ENCODE results near the gene SLC44A5. TPM values are rescaled to one million over a fixed set of nuclear protein-coding genes. Genes with fewer than 3 reads are reported as not detected.

Gene SLC44A5
- total RNA-seq, 1 experiment from 2014 or later, result 4.5 TPM

DNA sequence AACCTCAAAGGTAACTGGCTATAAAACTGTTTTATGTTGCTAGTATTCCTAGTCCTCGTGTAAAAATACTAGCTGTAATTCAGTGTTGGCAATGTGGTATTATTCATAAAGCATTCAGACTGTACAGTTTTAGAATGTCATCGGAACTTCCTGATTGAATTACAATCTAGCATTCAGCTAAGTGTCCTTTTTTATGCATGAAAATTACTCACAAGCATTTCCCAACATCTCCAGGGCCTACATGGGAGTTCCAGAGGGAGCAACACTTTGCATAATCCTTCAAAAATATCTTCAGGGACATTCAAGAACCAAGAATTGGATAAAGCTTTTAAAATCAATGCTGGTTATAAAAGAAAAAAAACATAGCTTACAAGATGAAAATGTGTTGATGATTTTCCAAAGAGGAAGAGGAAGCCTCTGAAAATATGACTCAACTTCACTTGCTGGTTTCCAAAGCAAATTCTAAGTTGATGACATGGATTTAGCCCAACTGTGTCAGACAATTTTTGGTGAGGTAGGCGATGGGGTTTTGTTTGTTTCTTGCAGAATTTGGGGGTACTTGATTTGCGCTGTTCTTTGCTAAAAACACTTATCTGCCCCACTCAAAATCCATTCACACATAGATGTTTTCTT, 137.8 kb downstream of the SLC44A5 start:
- no peak overlapping the region for H3K4me3 ChIP-seq (ENCODE audit: insufficient read depth, low read depth, low read length)
- DNase-seq, result no peak
- no peaks in the 10 kb centered on the region for H3K36me3 ChIP-seq (replicated peaks; ENCODE audit: control insufficient read depth, insufficient read depth, low read length)
- no peaks in the 10 kb centered on the region for H3K27me3 ChIP-seq (ENCODE audit: control insufficient read depth, insufficient read depth, low read length)

DNA sequence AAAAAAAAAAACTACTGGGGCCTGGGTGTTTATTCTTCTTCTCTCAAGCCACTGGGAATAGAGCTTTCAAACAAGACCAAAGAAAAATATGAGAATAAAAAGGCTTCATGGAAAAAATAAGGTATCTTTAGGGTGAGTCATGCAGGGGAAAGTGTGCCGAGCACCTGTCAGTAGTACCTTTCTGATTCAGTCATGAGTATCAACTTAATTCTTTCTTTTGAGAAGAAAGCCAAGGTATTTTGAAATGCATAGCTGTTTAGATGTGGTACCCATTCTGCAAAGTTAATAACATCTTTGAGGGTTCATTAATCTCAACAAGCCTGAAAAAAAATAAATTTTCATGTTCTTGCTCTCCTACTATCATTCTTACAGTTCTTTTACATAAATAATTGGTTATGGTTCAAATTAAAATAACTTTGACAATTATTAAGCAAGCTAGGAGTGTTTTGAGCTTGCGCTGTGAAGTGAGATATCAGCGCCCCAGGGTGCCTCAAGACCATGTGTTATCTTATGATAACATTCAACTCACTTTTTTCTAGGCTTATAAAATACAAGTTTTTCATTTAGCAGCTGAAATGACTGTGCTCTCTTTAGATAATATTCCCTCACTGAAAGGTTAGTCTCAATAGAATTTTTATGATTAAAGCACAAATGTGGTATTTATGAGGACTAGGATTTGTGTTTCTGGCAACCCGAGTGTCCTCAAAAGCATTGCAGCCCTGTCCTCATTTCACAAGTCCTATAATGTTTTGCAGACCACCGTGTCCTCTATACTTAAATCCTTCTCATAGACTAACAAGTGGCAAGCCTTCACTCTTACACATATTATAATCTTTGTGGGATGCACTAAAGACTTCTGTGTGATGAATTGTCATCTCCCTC, 138.6 kb downstream of the SLC44A5 start:
- Histone ChIP-seq H3K4me3 (ENCODE audit: insufficient read depth, low read depth, low read length) (no peak overlapping the region), H3K36me3 (replicated peaks; ENCODE audit: control insufficient read depth, insufficient read depth, low read length) (no peaks in the 10 kb centered on the region), H3K27me3 (ENCODE audit: control insufficient read depth, insufficient read depth, low read length) (no peaks in the 10 kb centered on the region)
- no peak for DNase-seq

- H3K36me3 ChIP-seq (replicated peaks; ENCODE audit: control insufficient read depth, insufficient read depth, low read length), result no peaks in the 10 kb centered on the region
- no peak overlapping the region for H3K4me3 ChIP-seq (ENCODE audit: insufficient read depth, low read depth, low read length)
- H3K27me3 ChIP-seq (ENCODE audit: control insufficient read depth, insufficient read depth, low read length), result no peaks in the 10 kb centered on the region
- no peak for DNase-seq
Measured at GRCh38 chr1:75471252-75471651, 139.7 kb downstream of the SLC44A5 start.

GRCh38 chr1:75470448-75470847, 140.5 kb downstream of the SLC44A5 start:
- DNase-seq, result no peak
- H3K36me3 ChIP-seq (replicated peaks; ENCODE audit: control insufficient read depth, insufficient read depth, low read length), result no peaks in the 10 kb centered on the region
- H3K4me3 ChIP-seq (ENCODE audit: insufficient read depth, low read depth, low read length), result no peak overlapping the region
- H3K27me3 ChIP-seq (ENCODE audit: control insufficient read depth, insufficient read depth, low read length), result no peaks in the 10 kb centered on the region

DNA sequence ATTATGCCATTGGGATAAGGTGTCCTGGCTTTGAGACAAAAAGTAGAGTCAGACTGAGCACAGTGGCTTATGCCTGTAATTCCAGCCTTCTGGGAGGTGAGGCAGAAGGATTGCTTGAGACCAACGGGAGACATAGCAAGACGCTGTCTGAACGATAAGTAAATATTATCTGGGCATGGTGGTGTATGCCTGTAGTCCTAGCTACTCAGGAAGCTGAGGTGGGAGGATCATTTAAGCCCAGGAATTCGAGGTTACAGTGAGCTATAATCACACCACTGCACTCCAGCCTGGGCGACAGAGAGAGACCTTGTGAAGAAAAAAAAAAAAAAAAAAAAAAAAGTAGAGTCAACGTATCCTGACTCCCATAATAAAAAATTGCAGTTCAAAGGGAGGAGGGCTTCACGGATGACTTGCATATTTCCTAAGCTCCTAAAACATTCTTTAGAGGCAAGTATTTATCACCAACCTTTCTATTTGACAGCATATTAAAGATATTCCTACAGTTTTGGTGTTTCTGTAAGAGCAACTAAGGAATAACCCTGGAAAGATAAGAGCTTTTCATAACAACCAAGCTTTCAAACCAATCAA, 141.2 kb downstream of the SLC44A5 start:
- DNase-seq, result no peak
- H3K27me3 ChIP-seq (ENCODE audit: control insufficient read depth, insufficient read depth, low read length), result no peaks in the 10 kb centered on the region
- H3K4me3 ChIP-seq (ENCODE audit: insufficient read depth, low read depth, low read length), result no peak overlapping the region
- H3K36me3 ChIP-seq (replicated peaks; ENCODE audit: control insufficient read depth, insufficient read depth, low read length), result no peaks in the 10 kb centered on the region

- Histone ChIP-seq H3K27me3 (ENCODE audit: control insufficient read depth, insufficient read depth, low read length) (no peaks in the 10 kb centered on the region), H3K4me3 (ENCODE audit: insufficient read depth, low read depth, low read length) (no peak overlapping the region), H3K36me3 (replicated peaks; ENCODE audit: control insufficient read depth, insufficient read depth, low read length) (no peaks in the 10 kb centered on the region)
- no peak for DNase-seq
Measured at GRCh38 chr1:75461808-75462325, 149.0 kb downstream of the SLC44A5 start.

GRCh38 chr1:75449998-75450397, 160.9 kb downstream of the SLC44A5 start:
- Histone ChIP-seq H3K36me3 (replicated peaks; ENCODE audit: control insufficient read depth, insufficient read depth, low read length) (no peaks in the 10 kb centered on the region), H3K4me3 (ENCODE audit: insufficient read depth, low read depth, low read length) (no peak overlapping the region), H3K27me3 (ENCODE audit: control insufficient read depth, insufficient read depth, low read length) (no peaks in the 10 kb centered on the region)
- no peak for DNase-seq

- Histone ChIP-seq H3K27me3 (ENCODE audit: control insufficient read depth, insufficient read depth, low read length) (no peaks in the 10 kb centered on the region), H3K36me3 (replicated peaks; ENCODE audit: control insufficient read depth, insufficient read depth, low read length) (no peaks in the 10 kb centered on the region), H3K4me3 (ENCODE audit: insufficient read depth, low read depth, low read length) (no peak overlapping the region)
- no peak for DNase-seq
Measured at GRCh38 chr1:75444220-75444619, 166.7 kb downstream of the SLC44A5 start.

GRCh38 chr1:75440274-75440673, 170.6 kb downstream of the SLC44A5 start:
- Histone ChIP-seq H3K27me3 (ENCODE audit: control insufficient read depth, insufficient read depth, low read length) (no peaks in the 10 kb centered on the region), H3K36me3 (replicated peaks; ENCODE audit: control insufficient read depth, insufficient read depth, low read length) (no peaks in the 10 kb centered on the region)
- no peak for DNase-seq

DNA sequence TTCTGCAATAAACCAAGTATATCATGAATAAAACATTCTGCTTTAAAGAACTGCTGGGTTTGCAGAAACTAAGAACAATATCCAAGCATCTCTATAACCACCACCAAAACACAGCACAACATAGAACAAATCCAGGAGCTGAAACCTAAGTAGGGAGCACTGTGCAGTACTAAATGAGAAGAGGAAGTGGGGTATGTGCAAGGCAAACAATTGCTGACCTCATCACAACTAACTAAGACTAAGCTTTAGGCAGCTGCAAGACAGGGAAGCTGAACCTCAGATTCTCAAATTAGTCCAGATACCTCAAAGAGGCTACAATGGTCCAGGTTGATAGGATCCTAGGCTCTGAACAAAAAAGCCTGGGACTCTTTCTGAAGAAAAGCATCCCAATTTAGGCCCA, 172.6 kb downstream of the SLC44A5 start:
- DNase-seq, result no peak
- Histone ChIP-seq H3K27me3 (ENCODE audit: control insufficient read depth, insufficient read depth, low read length) (no peaks in the 10 kb centered on the region), H3K36me3 (replicated peaks; ENCODE audit: control insufficient read depth, insufficient read depth, low read length) (no peaks in the 10 kb centered on the region), H3K4me3 (ENCODE audit: insufficient read depth, low read depth, low read length) (no peak overlapping the region)

More at GRCh38 chr1:75440274-75440673, 170.6 kb downstream of the SLC44A5 start:
- no peak overlapping the region for H3K4me3 ChIP-seq (ENCODE audit: insufficient read depth, low read depth, low read length)

- Histone ChIP-seq H3K27me3 (ENCODE audit: control insufficient read depth, insufficient read depth, low read length) (no peaks in the 10 kb centered on the region), H3K4me3 (ENCODE audit: insufficient read depth, low read depth, low read length) (no peak overlapping the region), H3K36me3 (replicated peaks; ENCODE audit: control insufficient read depth, insufficient read depth, low read length) (no peaks in the 10 kb centered on the region)
- no peak for DNase-seq
Measured at GRCh38 chr1:75431843-75432242, 179.1 kb downstream of the SLC44A5 start.

- Histone ChIP-seq H3K36me3 (replicated peaks; ENCODE audit: control insufficient read depth, insufficient read depth, low read length) (no peaks in the 10 kb centered on the region), H3K4me3 (ENCODE audit: insufficient read depth, low read depth, low read length) (no peak overlapping the region), H3K27me3 (ENCODE audit: control insufficient read depth, insufficient read depth, low read length) (no peaks in the 10 kb centered on the region)
- no peak for DNase-seq
Measured at GRCh38 chr1:75430526-75430925, 180.4 kb downstream of the SLC44A5 start.

- DNase-seq, result no peak
- Histone ChIP-seq H3K36me3 (replicated peaks; ENCODE audit: control insufficient read depth, insufficient read depth, low read length) (no peaks in the 10 kb centered on the region), H3K27me3 (ENCODE audit: control insufficient read depth, insufficient read depth, low read length) (no peaks in the 10 kb centered on the region), H3K4me3 (ENCODE audit: insufficient read depth, low read depth, low read length) (no peak overlapping the region)
Measured at GRCh38 chr1:75426688-75427087, 184.2 kb downstream of the SLC44A5 start.

GRCh38 chr1:75425001-75425650, 185.8 kb downstream of the SLC44A5 start:
- Histone ChIP-seq H3K4me3 (ENCODE audit: insufficient read depth, low read depth, low read length) (no peak overlapping the region), H3K36me3 (replicated peaks; ENCODE audit: control insufficient read depth, insufficient read depth, low read length) (no peaks in the 10 kb centered on the region), H3K27me3 (ENCODE audit: control insufficient read depth, insufficient read depth, low read length) (no peaks in the 10 kb centered on the region)
- DNase-seq, result no peak
